ENCODE results near the gene RETSAT.
"Not testable (repeated sequence)": the region's sequence is repeated elsewhere in the genome, so short reads cannot be mapped to it uniquely, and the experiment has no call there.

RETSAT gene

DNA sequence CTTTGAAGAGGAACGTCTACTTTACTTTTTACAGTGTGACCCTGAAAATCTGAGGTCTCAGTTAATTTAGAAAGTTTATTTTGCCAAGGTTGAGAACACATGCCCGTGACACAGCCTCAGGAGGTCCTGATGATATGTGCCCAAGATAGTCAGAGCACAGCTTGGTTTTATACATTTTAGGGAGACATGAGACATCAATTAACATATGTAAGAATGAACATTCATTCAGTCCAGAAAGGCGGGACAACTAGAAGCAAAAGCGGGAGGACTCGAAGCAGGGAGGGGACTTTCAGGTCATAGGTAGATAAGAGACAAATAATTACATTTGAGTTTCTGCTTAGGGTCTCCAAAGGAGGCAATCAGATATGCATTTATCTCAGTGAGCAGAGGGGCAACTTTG lies 23.9 kb upstream of the RETSAT start:
- no peaks in the 10 kb centered on the region for H3K4me1 ChIP-seq (ENCODE audit: control insufficient read depth, insufficient read depth, low read length)
- no peak overlapping the region for H3K27ac ChIP-seq (ENCODE audit: low read depth, low read length)
- H3K27me3 ChIP-seq (ENCODE audit: control insufficient read depth, insufficient read depth, low read length) = no peaks in the 10 kb centered on the region
- H3K9me3 ChIP-seq (ENCODE audit: control insufficient read depth, insufficient read depth, low read depth, low read length) = peaks cover 17% of the 10 kb centered on the region
- H3K4me3 ChIP-seq (ENCODE audit: low read depth, low read length) = no peak overlapping the region
- H3K9ac ChIP-seq (ENCODE audit: low read length) = no peak overlapping the region
- peaks cover 23% of the 10 kb centered on the region for H3K36me3 ChIP-seq (ENCODE audit: control insufficient read depth, insufficient read depth, low read length)

DNA sequence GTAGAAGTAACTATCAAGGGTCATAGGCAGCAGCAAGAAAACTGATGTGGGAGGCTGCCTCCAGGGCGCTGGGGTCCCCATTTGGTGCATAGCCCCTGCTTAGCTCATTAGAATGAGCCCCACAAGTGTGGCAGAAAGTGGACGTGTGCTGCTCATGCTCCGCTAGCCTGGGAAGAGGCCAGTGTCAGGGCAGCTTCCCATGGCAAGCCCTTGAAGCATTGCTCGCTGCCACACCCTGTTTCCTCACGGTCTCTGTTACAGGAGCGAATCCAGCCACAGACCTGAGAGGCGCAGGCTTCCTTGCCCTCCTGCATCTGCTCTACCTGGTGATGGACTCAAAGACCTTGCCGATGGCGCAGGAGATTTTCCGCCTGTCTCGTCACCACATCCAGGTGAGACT lies 22.8 kb upstream of the RETSAT start:
- Histone ChIP-seq H3K27ac (ENCODE audit: low read depth, low read length) (no peak overlapping the region), H3K9me3 (ENCODE audit: control insufficient read depth, insufficient read depth, low read depth, low read length) (peaks cover 17% of the 10 kb centered on the region), H3K36me3 (ENCODE audit: control insufficient read depth, insufficient read depth, low read length) (peaks cover 23% of the 10 kb centered on the region), H3K27me3 (ENCODE audit: control insufficient read depth, insufficient read depth, low read length) (no peaks in the 10 kb centered on the region), H3K9ac (ENCODE audit: low read length) (no peak overlapping the region), H3K4me3 (ENCODE audit: low read depth, low read length) (no peak overlapping the region), H3K4me1 (ENCODE audit: control insufficient read depth, insufficient read depth, low read length) (no peaks in the 10 kb centered on the region)

GRCh38 chr2:85376291-85377065 lies 22.1 kb upstream of the RETSAT start:
- Histone ChIP-seq H3K27me3 (ENCODE audit: control insufficient read depth, insufficient read depth, low read length) (no peaks in the 10 kb centered on the region), H3K4me1 (ENCODE audit: control insufficient read depth, insufficient read depth, low read length) (no peaks in the 10 kb centered on the region), H3K36me3 (ENCODE audit: control insufficient read depth, insufficient read depth, low read length) (peaks cover 23% of the 10 kb centered on the region), H3K9me3 (ENCODE audit: control insufficient read depth, insufficient read depth, low read depth, low read length) (peaks cover 17% of the 10 kb centered on the region), H3K27ac (ENCODE audit: low read depth, low read length) (no peak overlapping the region), H3K4me3 (ENCODE audit: low read depth, low read length) (no peak overlapping the region), H3K9ac (ENCODE audit: low read length) (no peak overlapping the region)

DNA sequence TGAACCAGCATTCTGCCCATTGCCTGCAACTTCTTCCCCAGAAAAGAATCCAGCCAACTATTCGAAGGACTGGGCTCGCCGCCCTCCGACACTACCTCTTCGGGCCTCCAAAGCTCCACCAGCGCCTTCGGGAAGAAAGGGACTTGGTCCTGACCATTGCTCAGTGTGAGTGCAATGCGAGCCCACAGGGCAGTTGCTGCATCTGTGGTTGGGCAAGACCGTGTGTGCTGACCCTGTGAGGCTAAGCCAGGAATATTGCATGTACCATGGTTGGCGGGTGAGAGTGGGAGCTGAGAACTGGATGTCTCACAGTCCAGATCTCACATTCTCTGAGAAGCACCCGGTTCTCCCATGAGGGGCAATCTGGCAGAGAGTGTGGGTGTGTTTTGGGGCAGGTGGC lies 16.7 kb upstream of the RETSAT start:
- Histone ChIP-seq H3K4me3 (ENCODE audit: low read depth, low read length) (no peak overlapping the region), H3K9me3 (ENCODE audit: control insufficient read depth, insufficient read depth, low read depth, low read length) (no peaks in the 10 kb centered on the region), H3K27me3 (ENCODE audit: control insufficient read depth, insufficient read depth, low read length) (no peaks in the 10 kb centered on the region), H3K9ac (ENCODE audit: low read length) (no peak overlapping the region), H3K27ac (ENCODE audit: low read depth, low read length) (no peak overlapping the region), H3K36me3 (ENCODE audit: control insufficient read depth, insufficient read depth, low read length) (no peaks in the 10 kb centered on the region), H3K4me1 (ENCODE audit: control insufficient read depth, insufficient read depth, low read length) (no peaks in the 10 kb centered on the region)

DNA sequence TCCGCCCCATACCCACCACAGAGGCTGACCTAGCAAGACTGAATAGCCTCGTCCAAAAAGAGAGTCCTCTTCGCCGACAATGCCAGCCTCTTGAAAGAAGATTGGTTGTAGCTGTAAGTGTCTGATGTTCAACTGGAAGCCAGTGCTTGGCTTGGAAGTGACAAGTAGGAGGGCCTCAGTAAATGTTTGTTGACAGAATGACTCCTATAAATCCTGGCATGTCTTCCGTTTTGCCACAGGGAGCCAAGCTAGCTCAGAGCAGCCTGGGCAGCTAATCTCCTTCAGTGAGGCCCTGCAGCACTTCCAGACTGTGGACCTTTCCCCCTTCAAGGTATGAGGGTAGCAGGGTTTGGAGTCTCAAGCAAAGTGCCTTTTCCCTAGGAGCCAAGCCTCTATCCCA lies 15.2 kb upstream of the RETSAT start:
- Histone ChIP-seq H3K36me3 (ENCODE audit: control insufficient read depth, insufficient read depth, low read length) (peaks cover 2% of the 10 kb centered on the region; the same call in 1 of the 2 replicates), H3K27me3 (ENCODE audit: control insufficient read depth, insufficient read depth, low read length) (no peaks in the 10 kb centered on the region), H3K9ac (ENCODE audit: low read length) (no peak overlapping the region), H3K9me3 (ENCODE audit: control insufficient read depth, insufficient read depth, low read depth, low read length) (no peaks in the 10 kb centered on the region), H3K4me1 (ENCODE audit: control insufficient read depth, insufficient read depth, low read length) (no peaks in the 10 kb centered on the region), H3K27ac (ENCODE audit: low read depth, low read length) (no peak overlapping the region), H3K4me3 (ENCODE audit: low read depth, low read length) (no peak overlapping the region)

GRCh38 chr2:85368921-85369320 lies 14.6 kb upstream of the RETSAT start:
- no peaks in the 10 kb centered on the region for H3K9me3 ChIP-seq (ENCODE audit: control insufficient read depth, insufficient read depth, low read depth, low read length)
- H3K27me3 ChIP-seq (ENCODE audit: control insufficient read depth, insufficient read depth, low read length) = no peaks in the 10 kb centered on the region
- H3K36me3 ChIP-seq (ENCODE audit: control insufficient read depth, insufficient read depth, low read length) = peaks cover 2% of the 10 kb centered on the region; the same call in 1 of the 2 replicates
- H3K9ac ChIP-seq (ENCODE audit: low read length) = no peak overlapping the region
- H3K4me1 ChIP-seq (ENCODE audit: control insufficient read depth, insufficient read depth, low read length) = no peaks in the 10 kb centered on the region
- H3K4me3 ChIP-seq (ENCODE audit: low read depth, low read length) = no peak overlapping the region
- no peak overlapping the region for H3K27ac ChIP-seq (ENCODE audit: low read depth, low read length)

DNA sequence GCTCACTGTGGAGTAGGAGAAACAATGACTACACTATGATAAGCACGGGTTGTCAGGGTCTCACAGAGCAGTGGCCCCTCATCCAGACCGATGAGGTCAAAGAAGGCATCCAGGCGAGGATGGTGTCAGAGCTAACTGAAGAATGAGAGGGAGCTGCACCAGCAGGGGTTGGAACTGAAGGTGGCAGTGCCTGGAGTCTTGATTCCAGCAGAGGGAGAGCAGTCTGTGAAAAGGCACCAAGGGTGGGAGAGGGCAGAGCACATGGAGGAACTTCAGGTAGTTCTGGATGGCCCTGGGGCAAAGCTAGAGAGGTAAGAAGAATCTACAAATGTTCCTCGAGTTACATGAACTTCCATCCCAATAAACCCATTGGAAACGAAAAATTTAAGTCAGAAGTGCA lies 12.9 kb upstream of the RETSAT start:
- Histone ChIP-seq H3K4me1 (ENCODE audit: control insufficient read depth, insufficient read depth, low read length) (no peaks in the 10 kb centered on the region), H3K27ac (ENCODE audit: low read depth, low read length) (no peak overlapping the region), H3K36me3 (ENCODE audit: control insufficient read depth, insufficient read depth, low read length) (peaks cover 9% of the 10 kb centered on the region; the same call in 1 of the 2 replicates), H3K27me3 (ENCODE audit: control insufficient read depth, insufficient read depth, low read length) (no peaks in the 10 kb centered on the region), H3K9me3 (ENCODE audit: control insufficient read depth, insufficient read depth, low read depth, low read length) (no peaks in the 10 kb centered on the region), H3K9ac (ENCODE audit: low read length) (no peak overlapping the region), H3K4me3 (ENCODE audit: low read depth, low read length) (no peak overlapping the region)

DNA sequence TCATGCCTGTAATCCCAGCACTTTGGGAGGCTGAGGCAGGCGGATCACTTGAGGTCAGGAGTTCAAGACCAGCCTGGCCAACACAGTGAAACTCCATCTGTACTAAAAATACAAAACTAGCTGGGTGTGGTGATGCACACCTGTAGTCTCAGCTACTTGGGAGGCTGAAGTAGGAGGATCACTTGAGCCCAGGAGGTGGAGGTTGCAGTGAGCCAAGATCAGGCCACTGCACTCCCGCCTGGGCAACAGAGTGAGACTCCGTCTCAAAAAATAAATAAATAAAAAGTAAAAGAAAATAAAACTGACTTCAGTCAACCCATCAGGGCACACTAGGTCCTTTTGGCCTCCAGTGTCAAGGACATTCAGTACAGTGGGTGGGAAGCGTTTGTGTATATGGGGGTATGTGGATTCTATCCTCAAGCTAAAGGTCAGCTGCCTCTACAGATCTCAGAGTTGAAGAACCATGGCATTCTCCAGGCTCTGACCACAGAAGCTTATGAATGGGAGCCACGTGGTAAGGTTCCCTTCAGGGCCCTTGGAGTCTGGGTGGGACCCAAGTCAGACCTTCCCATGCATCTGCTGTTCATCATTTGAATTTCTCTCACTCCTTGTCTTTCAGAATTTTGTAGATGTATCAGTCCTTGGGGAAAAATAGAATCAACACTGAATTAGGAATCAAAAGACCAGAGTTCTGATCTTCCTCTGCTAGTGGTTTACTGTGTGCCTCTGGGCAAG lies 8.5 kb upstream of the RETSAT start:
- H3K36me3 ChIP-seq (ENCODE audit: control insufficient read depth, insufficient read depth, low read length) = peaks cover 13% of the 10 kb centered on the region
- not testable (repeated sequence) for H3K4me3 ChIP-seq (ENCODE audit: low read depth, low read length); H3K4me1 ChIP-seq (ENCODE audit: control insufficient read depth, insufficient read depth, low read length); H3K9ac ChIP-seq (ENCODE audit: low read length); H3K27ac ChIP-seq (ENCODE audit: low read depth, low read length); H3K27me3 ChIP-seq (ENCODE audit: control insufficient read depth, insufficient read depth, low read length); H3K9me3 ChIP-seq (ENCODE audit: control insufficient read depth, insufficient read depth, low read depth, low read length)

- no peaks in the 10 kb centered on the region for H3K27me3 ChIP-seq (ENCODE audit: control insufficient read depth, insufficient read depth, low read length)
- no peak overlapping the region for H3K4me3 ChIP-seq (ENCODE audit: low read depth, low read length)
- H3K27ac ChIP-seq (ENCODE audit: low read depth, low read length) = no peak overlapping the region
These were observed 3.4 kb upstream of the RETSAT start for GRCh38 chr2:85357736-85358135.

GRCh38 chr2:85356186-85356585 lies 1.9 kb upstream of the RETSAT start:
- peaks cover 13% of the 10 kb centered on the region; the same call in 1 of the 2 replicates for H3K4me1 ChIP-seq (ENCODE audit: control insufficient read depth, insufficient read depth, low read length)

More at GRCh38 chr2:85357736-85358135, 3.4 kb upstream of the RETSAT start:
- no peak overlapping the region for H3K9ac ChIP-seq (ENCODE audit: low read length)
- H3K9me3 ChIP-seq (ENCODE audit: control insufficient read depth, insufficient read depth, low read depth, low read length) = no peaks in the 10 kb centered on the region
- H3K36me3 ChIP-seq (ENCODE audit: control insufficient read depth, insufficient read depth, low read length) = peaks cover 12% of the 10 kb centered on the region
- H3K4me1 ChIP-seq (ENCODE audit: control insufficient read depth, insufficient read depth, low read length) = peaks cover 13% of the 10 kb centered on the region; the same call in 1 of the 2 replicates

GRCh38 chr2:85355521-85355920 lies 1.2 kb upstream of the RETSAT start:
- Histone ChIP-seq H3K4me3 (ENCODE audit: low read depth, low read length) (peak overlapping the region; percentile 90), H3K9me3 (ENCODE audit: control insufficient read depth, insufficient read depth, low read depth, low read length) (no peaks in the 10 kb centered on the region), H3K4me1 (ENCODE audit: control insufficient read depth, insufficient read depth, low read length) (peaks cover 13% of the 10 kb centered on the region; the same call in 1 of the 2 replicates), H3K27ac (ENCODE audit: low read depth, low read length) (no peak overlapping the region), H3K27me3 (ENCODE audit: control insufficient read depth, insufficient read depth, low read length) (no peaks in the 10 kb centered on the region), H3K9ac (ENCODE audit: low read length) (no peak overlapping the region), H3K36me3 (ENCODE audit: control insufficient read depth, insufficient read depth, low read length) (peaks cover 19% of the 10 kb centered on the region)

More at GRCh38 chr2:85356186-85356585, 1.9 kb upstream of the RETSAT start:
- H3K9me3 ChIP-seq (ENCODE audit: control insufficient read depth, insufficient read depth, low read depth, low read length) = no peaks in the 10 kb centered on the region
- H3K27ac ChIP-seq (ENCODE audit: low read depth, low read length) = no peak overlapping the region
- no peak overlapping the region for H3K4me3 ChIP-seq (ENCODE audit: low read depth, low read length)
- peaks cover 12% of the 10 kb centered on the region; the same call in 1 of the 2 replicates for H3K36me3 ChIP-seq (ENCODE audit: control insufficient read depth, insufficient read depth, low read length)
- no peaks in the 10 kb centered on the region for H3K27me3 ChIP-seq (ENCODE audit: control insufficient read depth, insufficient read depth, low read length)
- no peak overlapping the region for H3K9ac ChIP-seq (ENCODE audit: low read length)
